Measurements from ENCODE around the gene TMEM52B. TPM values are rescaled to one million over a fixed set of nuclear protein-coding genes. Genes with fewer than 3 reads are reported as not detected.

TMEM52B gene
- total RNA-seq, 1 donor from 2014 or later = not detected

DNA sequence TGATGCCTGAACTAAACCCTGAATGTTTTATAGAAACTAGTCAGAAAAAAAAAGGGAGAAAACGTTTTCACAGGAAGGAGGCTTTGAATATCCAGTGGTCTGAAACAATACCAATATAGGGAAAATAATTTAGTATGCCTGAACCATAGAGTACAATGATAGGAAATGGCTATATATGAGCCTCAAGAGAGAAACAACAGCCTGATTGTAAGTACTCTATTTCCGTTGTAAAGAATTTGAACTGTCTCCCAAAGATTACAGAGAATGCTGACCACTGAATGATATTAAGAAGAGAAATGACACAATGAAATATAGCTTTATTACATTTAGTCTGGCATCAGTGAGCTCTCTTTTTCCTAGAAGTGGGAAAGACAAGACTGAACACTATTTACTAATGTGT is 28.3 kb downstream of the TMEM52B start:
- no peak for FAIRE-seq
- Histone ChIP-seq H3K36me3 (ENCODE audit: control insufficient read depth, insufficient read depth, low read length) (no peaks in the 10 kb centered on the region), H3K4me3 (ENCODE audit: low read depth, low read length) (no peak overlapping the region), H3K27me3 (ENCODE audit: control insufficient read depth, insufficient read depth, low read length) (no peaks in the 10 kb centered on the region)
- TF ChIP-seq, protein P1, sequence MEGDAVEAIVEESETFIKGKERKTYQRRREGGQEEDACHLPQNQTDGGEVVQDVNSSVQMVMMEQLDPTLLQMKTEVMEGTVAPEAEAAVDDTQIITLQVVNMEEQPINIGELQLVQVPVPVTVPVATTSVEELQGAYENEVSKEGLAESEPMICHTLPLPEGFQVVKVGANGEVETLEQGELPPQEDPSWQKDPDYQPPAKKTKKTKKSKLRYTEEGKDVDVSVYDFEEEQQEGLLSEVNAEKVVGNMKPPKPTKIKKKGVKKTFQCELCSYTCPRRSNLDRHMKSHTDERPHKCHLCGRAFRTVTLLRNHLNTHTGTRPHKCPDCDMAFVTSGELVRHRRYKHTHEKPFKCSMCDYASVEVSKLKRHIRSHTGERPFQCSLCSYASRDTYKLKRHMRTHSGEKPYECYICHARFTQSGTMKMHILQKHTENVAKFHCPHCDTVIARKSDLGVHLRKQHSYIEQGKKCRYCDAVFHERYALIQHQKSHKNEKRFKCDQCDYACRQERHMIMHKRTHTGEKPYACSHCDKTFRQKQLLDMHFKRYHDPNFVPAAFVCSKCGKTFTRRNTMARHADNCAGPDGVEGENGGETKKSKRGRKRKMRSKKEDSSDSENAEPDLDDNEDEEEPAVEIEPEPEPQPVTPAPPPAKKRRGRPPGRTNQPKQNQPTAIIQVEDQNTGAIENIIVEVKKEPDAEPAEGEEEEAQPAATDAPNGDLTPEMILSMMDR (IDR thresholded peaks at IDR 0.05; ENCODE audit: insufficient read depth, low read length, severe bottlenecking) = no peak
- DNase-seq (ENCODE audit: low read depth) = no peak

DNA sequence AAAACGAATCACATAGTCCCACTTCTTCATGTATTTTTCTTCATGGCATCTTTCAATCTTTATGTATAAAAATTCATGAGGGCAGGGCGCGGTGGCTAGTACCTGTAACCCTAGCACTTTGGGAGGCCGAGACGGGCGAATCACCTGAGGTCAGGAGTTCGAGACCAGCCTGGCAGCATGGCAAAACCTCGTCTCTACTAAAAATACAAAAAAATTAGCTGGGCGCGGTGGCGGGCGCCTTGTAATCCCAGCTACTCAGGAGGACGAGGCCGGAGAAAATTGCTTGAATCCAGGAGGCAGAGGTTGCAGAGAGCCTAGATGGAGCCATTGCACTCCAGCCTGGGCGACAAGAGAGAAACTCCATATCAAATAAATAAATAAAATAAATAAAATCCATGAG is 31.4 kb downstream of the TMEM52B start:
- FAIRE-seq = no peak
- DNase-seq (ENCODE audit: low read depth) = no peak
- TF ChIP-seq, protein P1 (IDR thresholded peaks at IDR 0.05; ENCODE audit: insufficient read depth, low read length, severe bottlenecking) = no peak
- no peak overlapping the region for H3K4me3 ChIP-seq (ENCODE audit: low read depth, low read length)
- H3K36me3 ChIP-seq (ENCODE audit: control insufficient read depth, insufficient read depth, low read length) = no peaks in the 10 kb centered on the region
- no peaks in the 10 kb centered on the region for H3K27me3 ChIP-seq (ENCODE audit: control insufficient read depth, insufficient read depth, low read length)

DNA sequence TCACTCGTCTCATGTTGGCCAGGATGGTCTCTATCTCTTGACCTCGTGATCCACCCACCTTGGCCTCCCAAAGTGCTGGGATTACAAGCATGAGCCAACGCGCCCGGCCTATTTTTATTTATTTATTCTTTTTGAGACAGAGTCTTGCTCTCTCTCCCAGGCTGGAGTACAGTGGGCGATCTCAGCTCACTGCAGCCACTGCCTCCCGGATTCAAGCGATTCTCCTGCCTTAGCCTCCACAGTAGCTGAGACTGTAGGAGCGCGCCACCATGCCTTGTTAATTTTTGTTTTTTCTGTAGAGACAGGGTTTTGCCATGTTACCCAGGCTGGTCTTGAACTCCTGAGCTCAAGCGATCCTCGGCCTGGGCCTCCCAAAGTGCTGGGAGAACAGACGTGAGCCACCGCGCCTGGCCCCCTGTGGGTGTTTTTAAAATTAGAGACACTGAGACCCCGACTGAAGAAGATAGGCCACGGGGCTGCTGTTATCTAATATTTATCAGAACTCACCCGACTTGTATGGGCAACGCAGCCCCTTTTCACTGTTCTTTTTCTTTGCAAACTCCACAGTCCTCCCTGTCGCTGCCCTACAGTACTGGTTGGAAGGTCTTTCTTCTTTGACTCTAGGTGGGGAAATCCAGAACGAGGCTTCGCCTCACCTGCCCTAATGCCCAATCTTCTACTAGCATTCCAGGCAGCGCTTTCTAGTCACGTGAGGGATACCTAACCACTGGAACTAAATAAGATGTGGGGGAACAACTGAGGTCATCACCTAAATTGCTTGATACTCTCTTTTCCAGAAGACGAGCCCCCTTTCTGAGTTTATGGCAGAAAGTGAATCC is 32.5 kb downstream of the TMEM52B start:
- FAIRE-seq = no peak
- Histone ChIP-seq H3K4me3 (ENCODE audit: low read depth, low read length) (no peak overlapping the region), H3K27me3 (ENCODE audit: control insufficient read depth, insufficient read depth, low read length) (no peaks in the 10 kb centered on the region), H3K36me3 (ENCODE audit: control insufficient read depth, insufficient read depth, low read length) (no peaks in the 10 kb centered on the region)
- TF ChIP-seq, protein P1 (IDR thresholded peaks at IDR 0.05; ENCODE audit: insufficient read depth, low read length, severe bottlenecking) = no peak
- peak; percentile 8 for DNase-seq (ENCODE audit: low read depth)

DNA sequence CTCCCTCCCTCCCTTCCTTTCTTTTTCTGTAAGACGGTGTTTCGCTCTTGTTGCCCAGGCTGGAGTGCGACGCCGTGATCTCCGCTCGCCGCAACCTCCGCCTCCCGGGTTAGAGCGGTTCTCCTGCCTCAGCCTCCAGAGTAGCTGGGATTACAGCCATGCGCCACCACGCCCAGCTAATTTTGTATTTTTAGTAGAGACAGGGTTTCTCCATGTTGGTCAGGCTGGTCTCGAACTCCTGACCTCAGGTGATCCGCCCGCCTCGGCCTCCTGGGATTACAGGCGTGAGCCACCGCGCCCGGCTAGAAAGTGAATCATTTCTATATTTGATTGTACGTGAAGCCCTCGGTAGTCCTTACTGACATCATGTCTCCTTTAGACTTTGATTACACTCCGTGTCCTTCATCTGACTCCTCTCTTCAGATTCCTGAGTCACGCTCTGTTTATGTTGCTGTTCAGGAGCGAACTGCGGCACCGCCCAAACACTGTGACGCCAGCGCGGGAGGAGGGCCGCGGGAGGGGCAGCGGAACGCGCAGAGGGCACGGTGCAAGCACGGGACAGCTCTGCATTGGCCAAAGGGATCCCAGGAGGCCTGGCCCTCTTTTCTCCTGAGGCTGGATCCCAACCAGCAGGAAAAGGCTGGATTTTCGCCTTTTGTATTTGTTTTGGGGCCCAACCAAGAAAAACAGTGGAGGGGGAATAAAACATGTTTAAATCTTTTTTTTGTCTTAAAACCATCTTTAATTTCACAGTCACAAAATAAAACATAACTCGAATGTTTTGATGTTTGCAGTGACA is 33.3 kb downstream of the TMEM52B start:
- DNase-seq (ENCODE audit: low read depth) (peak; percentile 100), FAIRE-seq (peak; percentile 32)
- Histone ChIP-seq H3K27me3 (ENCODE audit: control insufficient read depth, insufficient read depth, low read length) (no peaks in the 10 kb centered on the region), H3K4me3 (ENCODE audit: low read depth, low read length) (peak overlapping the region; percentile 92), H3K36me3 (ENCODE audit: control insufficient read depth, insufficient read depth, low read length) (no peaks in the 10 kb centered on the region)
- TF ChIP-seq, protein P1 (IDR thresholded peaks at IDR 0.05; ENCODE audit: insufficient read depth, low read length, severe bottlenecking) = no peak

DNA sequence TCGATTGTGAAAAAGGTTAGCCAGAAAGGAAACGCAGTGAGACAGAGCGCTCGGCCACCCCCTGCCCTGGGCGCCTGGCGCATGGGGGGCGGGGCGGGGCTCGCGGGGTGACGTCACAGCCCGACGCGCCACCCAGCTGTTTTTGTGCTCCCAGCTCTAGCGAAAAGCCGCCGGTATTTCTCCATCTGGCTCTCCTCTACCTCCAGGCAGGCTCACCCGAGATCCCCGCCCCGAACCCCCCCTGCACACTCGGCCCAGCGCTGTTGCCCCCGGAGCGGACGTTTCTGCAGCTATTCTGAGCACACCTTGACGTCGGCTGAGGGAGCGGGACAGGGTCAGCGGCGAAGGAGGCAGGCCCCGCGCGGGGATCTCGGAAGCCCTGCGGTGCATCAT is 33.9 kb downstream of the TMEM52B start, which contains the start of gene GABARAPL1:
Gene GABARAPL1 (plus strand): TSS at position 139 of the 393 bp plus-strand sequence. CDS start 253 bp downstream, at position 392.
- H3K27me3 ChIP-seq (ENCODE audit: control insufficient read depth, insufficient read depth, low read length) = no peaks in the 10 kb centered on the region
- FAIRE-seq (no peak), DNase-seq (ENCODE audit: low read depth) (peak; percentile 58)
- TF ChIP-seq, protein P1 (IDR thresholded peaks at IDR 0.05; ENCODE audit: insufficient read depth, low read length, severe bottlenecking) = no peak
- H3K36me3 ChIP-seq (ENCODE audit: control insufficient read depth, insufficient read depth, low read length) = no peaks in the 10 kb centered on the region
- H3K4me3 ChIP-seq (ENCODE audit: low read depth, low read length) = peak within 1 kb of the TSS; percentile 92
